Lower lobe of right lung (tissue), 2 donors: ENCODE measurements around the gene STAM. TPM values are rescaled to one million over a fixed set of nuclear protein-coding genes. Genes with fewer than 3 reads are reported as not detected.

Source experiments
- ATAC-seq, 2 donors: fragments of 200-7000 bp; cut with Tn5 transposase; one replicate each; pipeline ENCODE4 v1.9.1; 2020 to 2022; ENCODE audit warnings: mild to moderate bottlenecking in 2 of 2, moderate library complexity in 2 of 2
- DNase-seq: peaks from one replicate; pipeline ENCODE4 v3.0.0-alpha.2; 2020
- H3K27ac ChIP-seq: fragments of 200-600 bp; one replicate; pipeline ENCODE4 v1.8.0; 2022
- H3K27me3 ChIP-seq: fragments of 200-600 bp; one replicate; pipeline ENCODE4 v1.8.0; 2022; ENCODE audit warnings: low read depth
- H3K36me3 ChIP-seq: fragments of 200-600 bp; one replicate; pipeline ENCODE4 v1.8.0; 2022; ENCODE audit warnings: mild to moderate bottlenecking
- H3K4me1 ChIP-seq: fragments of 200-600 bp; one replicate; pipeline ENCODE4 v1.8.0; 2022
- H3K4me3 ChIP-seq: fragments of 200-600 bp; one replicate; pipeline ENCODE4 v1.8.0; 2022; ENCODE audit warnings: mild to moderate bottlenecking
- H3K9me3 ChIP-seq: fragments of 200-600 bp; one replicate; pipeline ENCODE4 v1.8.0; 2022
- intact Hi-C: fragments of 100-400 bp; cut with DNase I; formaldehyde crosslinking; loops from one replicate; pipeline ENCODE4 v1.11.0; 2022
- total RNA-seq: library from RNA; stranded (reverse); fragmentation: NEBNext Ultra II Directional; extraction: Animal tissue kit (Norgen Biotek cat#: 25700); gene quantifications from one replicate; pipeline ENCODE4 v1.2.1, GENCODE V29; 2021
- TF ChIP-seq, protein P1 (sequence below): fragments of 200-600 bp; IDR thresholded peaks from one replicate; pipeline ENCODE4 v1.8.0; 2022; ENCODE audit warnings: antibody characterized with exemption, mild to moderate bottlenecking
- donor health status: DM: no; HTN: yes; CAD: no; lungs with severe emphysema.

The STAM gene
- total RNA-seq, 1 donor from 2014 or later: 30.3 TPM

DNA sequence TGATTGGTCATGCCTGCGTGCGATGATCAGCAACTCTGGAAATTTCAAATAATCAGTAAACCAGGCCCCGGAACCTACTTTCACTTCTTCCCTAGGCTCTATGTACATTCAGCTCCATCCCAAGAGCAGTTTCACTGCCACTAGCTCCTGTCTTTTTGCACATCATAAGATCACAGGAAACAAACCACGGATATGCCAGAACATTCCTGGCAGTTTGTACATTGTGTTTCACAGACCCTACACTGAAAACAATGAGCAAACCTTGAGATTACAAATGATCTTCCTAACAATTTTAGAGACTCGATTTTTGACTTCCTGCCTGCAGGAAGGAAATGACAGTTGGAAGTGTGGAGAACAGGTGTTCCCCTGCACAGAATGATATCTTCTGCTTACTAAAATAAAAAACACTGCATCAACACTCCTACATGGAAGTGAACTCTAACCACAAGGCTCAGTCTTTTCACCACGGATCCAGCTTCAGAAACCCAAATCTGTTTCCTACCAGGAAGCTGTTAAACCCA, 100.5 kb downstream of the STAM start:
- H3K27ac ChIP-seq: no peak overlapping the region
- TF ChIP-seq, protein P1, sequence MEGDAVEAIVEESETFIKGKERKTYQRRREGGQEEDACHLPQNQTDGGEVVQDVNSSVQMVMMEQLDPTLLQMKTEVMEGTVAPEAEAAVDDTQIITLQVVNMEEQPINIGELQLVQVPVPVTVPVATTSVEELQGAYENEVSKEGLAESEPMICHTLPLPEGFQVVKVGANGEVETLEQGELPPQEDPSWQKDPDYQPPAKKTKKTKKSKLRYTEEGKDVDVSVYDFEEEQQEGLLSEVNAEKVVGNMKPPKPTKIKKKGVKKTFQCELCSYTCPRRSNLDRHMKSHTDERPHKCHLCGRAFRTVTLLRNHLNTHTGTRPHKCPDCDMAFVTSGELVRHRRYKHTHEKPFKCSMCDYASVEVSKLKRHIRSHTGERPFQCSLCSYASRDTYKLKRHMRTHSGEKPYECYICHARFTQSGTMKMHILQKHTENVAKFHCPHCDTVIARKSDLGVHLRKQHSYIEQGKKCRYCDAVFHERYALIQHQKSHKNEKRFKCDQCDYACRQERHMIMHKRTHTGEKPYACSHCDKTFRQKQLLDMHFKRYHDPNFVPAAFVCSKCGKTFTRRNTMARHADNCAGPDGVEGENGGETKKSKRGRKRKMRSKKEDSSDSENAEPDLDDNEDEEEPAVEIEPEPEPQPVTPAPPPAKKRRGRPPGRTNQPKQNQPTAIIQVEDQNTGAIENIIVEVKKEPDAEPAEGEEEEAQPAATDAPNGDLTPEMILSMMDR: no peak
- peak in 1 of 2 donors; percentile 14 for ATAC-seq
- intact Hi-C loops: loop anchor here (10.0 kb wide), 1 partner anchor 140 kb away; no protein-coding TSS in a partner anchor
- H3K4me3 ChIP-seq: no peak overlapping the region
- DNase-seq: no peak
- no peaks in the 10 kb centered on the region for H3K36me3 ChIP-seq
- H3K27me3 ChIP-seq: no peaks in the 10 kb centered on the region
- no peaks in the 10 kb centered on the region for H3K9me3 ChIP-seq
- H3K4me1 ChIP-seq: peaks cover 13% of the 10 kb centered on the region

DNA sequence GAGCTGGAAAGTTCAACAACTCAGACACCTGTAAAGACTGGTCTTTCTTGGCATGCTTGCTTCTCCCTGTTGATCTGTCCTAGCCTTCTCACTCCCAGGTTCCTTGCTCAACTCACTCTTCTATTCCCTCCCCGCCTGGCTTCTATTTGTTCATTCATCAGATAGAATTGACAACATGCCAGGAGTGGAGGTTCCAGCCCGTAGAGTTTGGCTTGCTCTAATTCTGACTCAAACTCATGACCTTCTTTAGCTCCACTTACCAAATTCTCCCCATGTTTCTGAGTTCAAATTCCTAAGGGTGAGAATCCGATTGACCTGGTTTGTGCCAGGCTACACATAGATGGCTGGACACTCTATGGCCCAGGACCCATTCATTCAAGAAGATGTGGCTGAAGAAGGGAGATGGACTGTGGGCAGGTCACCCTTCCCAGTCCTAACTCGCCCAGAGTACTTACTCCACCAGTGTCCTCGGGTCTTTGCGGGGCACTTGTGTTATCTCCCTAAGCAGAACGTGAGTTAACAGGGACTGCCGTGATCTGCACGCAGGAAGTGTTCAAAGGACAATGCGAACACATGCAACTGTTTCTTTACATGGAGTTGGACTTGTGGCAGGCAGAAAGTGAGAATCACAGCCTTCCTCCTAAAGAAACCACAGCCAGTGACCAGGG, 104.1 kb downstream of the STAM start:
- intact Hi-C loops: loop anchor here (10.0 kb wide), 1 partner anchor 143 kb away; no protein-coding TSS in a partner anchor
- peaks cover 8% of the 10 kb centered on the region for H3K4me1 ChIP-seq
- ATAC-seq (peak in 1 of 2 donors; percentile 40), DNase-seq (no peak)
- H3K36me3 ChIP-seq: no peaks in the 10 kb centered on the region
- no peaks in the 10 kb centered on the region for H3K27me3 ChIP-seq
- H3K27ac ChIP-seq: no peak overlapping the region
- TF ChIP-seq, protein P1: no peak
- H3K9me3 ChIP-seq: no peaks in the 10 kb centered on the region
- no peak overlapping the region for H3K4me3 ChIP-seq

DNA sequence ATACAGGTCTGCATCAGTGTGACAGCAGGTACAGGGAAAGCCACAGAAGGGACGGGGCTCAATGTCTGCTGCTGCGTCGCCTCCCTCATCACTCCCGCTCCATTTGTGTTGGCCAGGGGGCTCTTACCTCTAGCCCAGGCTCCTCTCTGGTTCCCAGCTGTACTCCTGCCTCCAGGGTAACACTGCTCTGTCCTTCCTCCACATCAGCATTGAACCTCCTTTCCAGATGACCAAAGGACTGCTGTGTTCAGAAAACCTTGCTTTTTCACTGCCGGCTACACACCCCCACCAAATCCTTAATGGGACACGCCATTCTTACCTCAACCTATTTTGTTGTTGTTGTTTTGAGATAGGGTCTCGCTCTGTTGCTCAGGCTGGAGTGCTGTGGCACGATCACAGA, 105.9 kb downstream of the STAM start:
- TF ChIP-seq, protein P1: no peak
- Histone ChIP-seq H3K27me3 (no peaks in the 10 kb centered on the region), H3K9me3 (no peaks in the 10 kb centered on the region), H3K4me3 (no peak overlapping the region), H3K4me1 (no peaks in the 10 kb centered on the region), H3K36me3 (no peaks in the 10 kb centered on the region), H3K27ac (no peak overlapping the region)
- ATAC-seq (peak in 1 of 2 donors; percentile 37), DNase-seq (no peak)
- intact Hi-C loops: loop anchor here (10.0 kb wide), 1 partner anchor 145 kb away; no protein-coding TSS in a partner anchor

DNA sequence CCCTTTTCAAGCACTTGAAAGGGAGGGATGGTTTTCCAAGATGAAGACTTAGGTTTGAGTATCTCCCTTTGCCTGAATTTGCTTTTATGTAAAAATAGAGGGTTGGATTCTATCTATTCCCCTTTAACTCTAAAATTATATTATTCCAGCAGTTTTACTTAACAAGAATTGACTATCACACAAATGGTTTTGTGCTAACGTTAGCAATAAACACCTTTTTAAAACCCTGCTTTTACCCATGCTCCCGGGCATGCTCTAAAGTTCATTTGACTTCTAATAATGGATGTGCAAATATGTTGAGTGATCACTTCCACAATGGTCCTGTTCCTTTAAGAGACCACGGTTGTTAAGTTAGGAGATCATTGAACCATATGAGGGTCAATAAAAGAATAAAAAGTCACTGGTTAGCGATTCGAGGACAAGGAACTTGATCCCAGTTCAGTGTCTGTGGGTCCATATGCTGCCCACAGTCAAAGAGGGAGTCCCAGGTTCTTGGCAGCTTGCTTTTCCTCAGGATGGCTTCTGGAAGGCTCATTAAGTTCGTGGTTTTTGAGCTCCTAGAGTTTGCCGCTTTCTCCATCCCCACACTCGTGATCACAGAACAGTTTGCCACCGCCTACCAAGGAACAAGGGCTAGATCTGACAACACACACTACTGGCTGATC, 108.0 kb downstream of the STAM start, which contains the start of gene TMEM236:
TMEM236 (plus strand) TSS at position 421 of the 665 bp plus-strand sequence; CDS start at position 516, 95 bp downstream.
- no peak for DNase-seq
- ATAC-seq: no peak
- Histone ChIP-seq H3K4me3 (no peak within 1 kb of the TSS), H3K27me3 (no peaks in the 10 kb centered on the region), H3K27ac (no peak within 1 kb of the TSS), H3K36me3 (no peaks in the 10 kb centered on the region), H3K4me1 (no peaks in the 10 kb centered on the region), H3K9me3 (no peaks in the 10 kb centered on the region)
- TF ChIP-seq, protein P1: no peak
- intact Hi-C loops: no loop called here

DNA sequence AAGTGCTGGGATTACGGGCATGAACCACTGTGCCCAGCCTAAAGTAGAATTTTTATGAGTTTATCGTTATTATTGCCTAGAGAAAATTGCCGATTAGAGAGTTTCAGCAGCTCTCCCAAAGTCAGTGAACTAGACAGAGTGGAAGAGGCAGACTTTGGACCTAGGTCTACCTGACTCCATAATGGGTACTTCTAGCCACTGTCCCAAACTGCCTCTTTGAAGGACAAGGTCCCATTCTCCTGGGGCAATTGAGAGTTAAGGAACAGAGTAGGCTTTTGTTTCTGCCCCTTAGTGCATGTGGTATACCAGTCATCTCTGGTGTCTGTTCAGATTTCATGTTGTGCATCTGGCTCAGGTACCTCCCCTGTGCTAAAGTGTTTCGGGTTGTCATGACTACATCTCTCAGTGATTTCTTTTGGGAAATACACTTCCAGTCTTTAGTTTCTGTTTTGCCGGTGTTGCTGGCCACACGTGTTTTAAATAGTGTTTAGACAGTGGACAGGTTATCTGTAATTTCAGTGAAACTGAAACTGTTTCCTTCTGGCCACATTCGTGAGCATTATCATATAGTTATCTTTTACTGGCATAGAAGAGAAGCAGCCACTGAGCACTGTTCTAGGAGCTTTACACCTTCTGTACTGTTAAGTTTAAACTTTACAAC, 112.7 kb downstream of the STAM start:
- Histone ChIP-seq H3K27me3 (no peaks in the 10 kb centered on the region), H3K9me3 (no peaks in the 10 kb centered on the region), H3K36me3 (no peaks in the 10 kb centered on the region), H3K4me1 (no peaks in the 10 kb centered on the region), H3K4me3 (peak overlapping the region; percentile 14), H3K27ac (peak overlapping the region; percentile 37)
- TF ChIP-seq, protein P1: no peak
- DNase-seq (no peak), ATAC-seq (peak; percentile 83 to 89)
- intact Hi-C loops: no loop called here
